OCI-LY1 (cell line): ENCODE results near the gene TIPRL.

ENCODE experiments used
- H2AFZ ChIP-seq: fragments of 200-600 bp; sonication (generic), shearing (Covaris generic); 2 replicates; pipeline ENCODE4 v1.6.0; 2014; ENCODE audit warnings: antibody characterized with exemption, mild to moderate bottlenecking, low read length
- H3F3A ChIP-seq: fragments of 200-600 bp; sonication (generic), shearing (Covaris generic); 2 replicates; pipeline ENCODE4 v1.6.0; 2014; ENCODE audit warnings: mild to moderate bottlenecking, antibody characterized with exemption, low read length, moderate library complexity; ENCODE audit not compliant: insufficient read depth
- H3K27ac ChIP-seq: fragments of 200-600 bp; sonication (generic); 2 replicates; pipeline ENCODE4 v1.5.1; 2014; ENCODE audit warnings: low read length, mixed run types, mild to moderate bottlenecking, low read depth; ENCODE audit not compliant: poor library complexity, severe bottlenecking
- H3K27me3 ChIP-seq: fragments of 200-600 bp; sonication (generic); 2 replicates; pipeline ENCODE4 v1.6.0; 2014; ENCODE audit warnings: antibody characterized with exemption, mild to moderate bottlenecking, low read length, moderate library complexity; ENCODE audit not compliant: insufficient read depth
- H3K36me3 ChIP-seq: fragments of 200-600 bp; sonication (generic); 2 replicates; pipeline ENCODE4 v1.6.1; 2014; ENCODE audit warnings: mild to moderate bottlenecking, antibody characterized with exemption, low read length, moderate library complexity, mixed read lengths; ENCODE audit not compliant: insufficient read depth
- H3K4me1 ChIP-seq: fragments of 200-600 bp; sonication (generic); 2 replicates; pipeline ENCODE4 v1.5.1; 2014; ENCODE audit warnings: mild to moderate bottlenecking, low read length, moderate library complexity; ENCODE audit not compliant: insufficient read depth, severe bottlenecking
- H3K4me2 ChIP-seq: fragments of 200-600 bp; sonication (generic), shearing (Covaris generic); 2 replicates; pipeline ENCODE4 v1.6.1; 2014; ENCODE audit warnings: low read length
- H3K4me3 ChIP-seq: fragments of 200-600 bp; sonication (generic); 2 replicates; pipeline ENCODE4 v1.5.1; 2014; ENCODE audit warnings: low read length, low read depth, mild to moderate bottlenecking, mixed read lengths; ENCODE audit not compliant: poor library complexity, severe bottlenecking
- H3K79me2 ChIP-seq: fragments of 200-600 bp; shearing (Covaris generic); 2 replicates; pipeline ENCODE4 v1.6.1; 2016; ENCODE audit warnings: mixed run types, low read length, mixed read lengths; ENCODE audit not compliant: insufficient read depth
- H3K9ac ChIP-seq: fragments of 200-600 bp; sonication (generic), shearing (Covaris generic); 2 replicates; pipeline ENCODE4 v1.6.1; 2014; ENCODE audit warnings: mild to moderate bottlenecking, low read length, mixed read lengths
- H3K9me2 ChIP-seq: fragments of 200-600 bp; sonication (generic), shearing (Covaris generic); 2 replicates; pipeline ENCODE4 v1.6.1; 2014; ENCODE audit warnings: low read depth, mild to moderate bottlenecking, low read length, mixed read lengths
- H3K9me3 ChIP-seq: fragments of 200-600 bp; shearing (Covaris generic); 2 replicates; pipeline ENCODE4 v1.6.1; 2014; ENCODE audit warnings: low read length, mixed read lengths
- H4K20me1 ChIP-seq: fragments of 200-600 bp; sonication (generic), shearing (Covaris generic); 2 replicates; pipeline ENCODE4 v1.6.0; 2016; ENCODE audit warnings: mild to moderate bottlenecking, low read length; ENCODE audit not compliant: insufficient read depth
- EZH2 ChIP-seq: fragments of 200-600 bp; sonication (generic), shearing (Covaris generic); IDR thresholded peaks from 2 replicates; pipeline ENCODE4 v1.8.0; 2017; ENCODE audit warnings: borderline replicate concordance, mixed run types, mild to moderate bottlenecking, antibody characterized with exemption, low read length, moderate library complexity, mixed read lengths
- TF ChIP-seq, protein P1 (sequence below): fragments of 200-600 bp; sonication (generic), shearing (Covaris generic); IDR thresholded peaks from 2 replicates; pipeline ENCODE4 v1.5.1; 2017; ENCODE audit warnings: mild to moderate bottlenecking, antibody characterized with exemption, low read length, moderate library complexity, mixed read lengths

TIPRL gene

DNA sequence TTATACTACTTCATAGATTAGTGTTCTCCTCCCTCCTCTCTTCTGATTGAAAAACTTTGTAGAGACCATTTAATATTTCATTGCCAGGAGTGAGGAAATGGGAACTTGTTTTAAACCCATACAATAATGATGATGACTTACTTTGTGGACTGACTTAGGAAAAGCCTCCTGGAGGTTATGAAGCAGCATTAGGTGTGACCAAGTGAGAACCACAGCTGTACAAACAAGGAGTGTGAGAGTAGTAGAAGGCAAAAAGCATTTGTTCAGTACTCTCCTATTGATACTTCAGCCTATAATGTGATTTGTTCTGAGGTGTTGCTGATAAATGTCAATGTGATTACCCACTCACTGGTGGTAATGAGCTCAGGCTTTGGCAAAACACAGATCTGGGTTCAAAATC, 8.4 kb downstream of the TIPRL start:
- peaks cover 70% of the 10 kb centered on the region for H3K36me3 ChIP-seq
- TF ChIP-seq EZH2 = no peak
- TF ChIP-seq, protein P1, sequence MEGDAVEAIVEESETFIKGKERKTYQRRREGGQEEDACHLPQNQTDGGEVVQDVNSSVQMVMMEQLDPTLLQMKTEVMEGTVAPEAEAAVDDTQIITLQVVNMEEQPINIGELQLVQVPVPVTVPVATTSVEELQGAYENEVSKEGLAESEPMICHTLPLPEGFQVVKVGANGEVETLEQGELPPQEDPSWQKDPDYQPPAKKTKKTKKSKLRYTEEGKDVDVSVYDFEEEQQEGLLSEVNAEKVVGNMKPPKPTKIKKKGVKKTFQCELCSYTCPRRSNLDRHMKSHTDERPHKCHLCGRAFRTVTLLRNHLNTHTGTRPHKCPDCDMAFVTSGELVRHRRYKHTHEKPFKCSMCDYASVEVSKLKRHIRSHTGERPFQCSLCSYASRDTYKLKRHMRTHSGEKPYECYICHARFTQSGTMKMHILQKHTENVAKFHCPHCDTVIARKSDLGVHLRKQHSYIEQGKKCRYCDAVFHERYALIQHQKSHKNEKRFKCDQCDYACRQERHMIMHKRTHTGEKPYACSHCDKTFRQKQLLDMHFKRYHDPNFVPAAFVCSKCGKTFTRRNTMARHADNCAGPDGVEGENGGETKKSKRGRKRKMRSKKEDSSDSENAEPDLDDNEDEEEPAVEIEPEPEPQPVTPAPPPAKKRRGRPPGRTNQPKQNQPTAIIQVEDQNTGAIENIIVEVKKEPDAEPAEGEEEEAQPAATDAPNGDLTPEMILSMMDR = no peak
- H3K4me3 ChIP-seq = no peak overlapping the region
- H4K20me1 ChIP-seq = no peaks in the 10 kb centered on the region
- no peak overlapping the region for H3K4me2 ChIP-seq
- no peak overlapping the region for H2AFZ ChIP-seq
- no peaks in the 10 kb centered on the region for H3K9me3 ChIP-seq
- no peaks in the 10 kb centered on the region for H3F3A ChIP-seq
- no peaks in the 10 kb centered on the region for H3K4me1 ChIP-seq
- H3K27me3 ChIP-seq = no peaks in the 10 kb centered on the region
- H3K27ac ChIP-seq = no peak overlapping the region
- peaks cover 22% of the 10 kb centered on the region for H3K79me2 ChIP-seq
- H3K9me2 ChIP-seq = no peaks in the 10 kb centered on the region
- no peak overlapping the region for H3K9ac ChIP-seq

DNA sequence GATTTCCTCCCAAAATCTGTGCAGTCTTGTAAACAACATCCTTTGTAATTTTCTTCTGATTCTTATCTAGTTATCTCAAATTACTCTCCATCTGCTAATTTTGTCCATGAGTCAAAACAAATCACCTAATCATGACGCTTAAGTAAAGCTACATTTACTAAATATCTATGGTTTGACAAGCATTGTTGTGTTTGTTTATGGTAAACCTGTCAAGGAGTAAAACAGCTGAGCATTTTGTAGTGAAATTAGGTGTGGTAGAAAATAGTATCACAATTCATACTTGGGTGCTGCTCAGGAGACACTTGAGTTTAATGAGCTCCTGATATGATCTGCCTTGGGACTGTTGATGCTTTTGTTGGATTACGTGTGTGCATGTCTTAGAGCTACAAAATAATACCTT, 11.6 kb downstream of the TIPRL start:
- H3K9me2 ChIP-seq = no peaks in the 10 kb centered on the region
- peaks cover 76% of the 10 kb centered on the region for H3K36me3 ChIP-seq
- TF ChIP-seq EZH2 = no peak
- TF ChIP-seq, protein P1 = no peak
- H2AFZ ChIP-seq = no peak overlapping the region
- H3F3A ChIP-seq = no peaks in the 10 kb centered on the region
- no peaks in the 10 kb centered on the region for H4K20me1 ChIP-seq
- H3K4me3 ChIP-seq = no peak overlapping the region
- H3K4me1 ChIP-seq = no peaks in the 10 kb centered on the region
- no peak overlapping the region for H3K4me2 ChIP-seq
- no peaks in the 10 kb centered on the region for H3K9me3 ChIP-seq
- H3K27me3 ChIP-seq = no peaks in the 10 kb centered on the region
- no peaks in the 10 kb centered on the region for H3K79me2 ChIP-seq
- H3K9ac ChIP-seq = no peak overlapping the region
- H3K27ac ChIP-seq = no peak overlapping the region

DNA sequence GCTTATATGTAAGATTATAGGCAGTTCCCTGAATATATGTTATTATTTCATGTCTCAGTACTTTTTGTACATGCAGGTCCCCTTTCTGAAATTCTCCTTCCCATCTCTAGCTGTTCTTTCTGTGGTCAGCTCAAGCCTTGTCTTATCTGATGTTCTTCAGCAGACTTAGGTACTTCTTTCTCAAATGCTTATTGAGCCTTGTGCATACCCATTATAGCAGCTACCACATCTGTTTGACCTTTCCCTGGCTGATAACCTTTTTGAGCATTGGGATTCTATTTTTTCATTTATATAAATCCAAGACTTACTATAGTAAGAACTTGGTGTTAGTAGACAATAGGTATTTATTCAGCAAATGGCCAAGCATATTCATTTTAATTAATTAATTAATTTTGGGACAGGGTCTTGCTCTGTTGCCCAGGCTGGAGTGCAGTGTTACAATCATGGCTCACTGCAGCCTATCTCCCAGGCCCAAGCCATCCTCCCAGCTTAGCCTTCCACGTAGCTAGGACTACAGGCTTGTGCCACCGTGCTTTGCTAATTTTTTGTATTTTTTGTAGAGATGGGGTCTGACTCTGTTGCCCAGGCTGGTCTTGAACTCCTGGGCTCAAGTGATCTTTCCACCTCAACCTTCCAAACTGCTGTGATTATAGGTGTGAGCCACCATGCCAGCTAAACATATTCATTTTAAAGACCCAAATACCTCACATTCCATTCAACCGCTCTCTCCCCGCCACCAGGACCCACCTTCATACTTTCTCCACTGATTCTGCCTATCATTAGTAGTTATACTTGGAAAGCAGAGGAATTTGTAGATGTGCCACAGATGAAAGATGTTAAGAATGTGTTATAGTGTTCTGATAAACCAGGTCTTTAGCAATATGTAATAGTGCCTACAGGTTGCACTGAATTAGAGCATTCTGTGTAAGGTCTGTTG, 16.7 kb downstream of the TIPRL start:
- H3K9ac ChIP-seq = no peak overlapping the region
- no peak overlapping the region for H3K4me3 ChIP-seq
- no peaks in the 10 kb centered on the region for H3K9me3 ChIP-seq
- no peaks in the 10 kb centered on the region for H3F3A ChIP-seq
- H3K4me2 ChIP-seq = no peak overlapping the region
- peaks cover 69% of the 10 kb centered on the region for H3K36me3 ChIP-seq
- H3K4me1 ChIP-seq = no peaks in the 10 kb centered on the region
- H3K9me2 ChIP-seq = no peaks in the 10 kb centered on the region
- H3K27me3 ChIP-seq = no peaks in the 10 kb centered on the region
- no peak overlapping the region for H2AFZ ChIP-seq
- no peak overlapping the region for H3K27ac ChIP-seq
- TF ChIP-seq EZH2 = no peak
- TF ChIP-seq, protein P1 = no peak
- no peaks in the 10 kb centered on the region for H4K20me1 ChIP-seq
- no peaks in the 10 kb centered on the region for H3K79me2 ChIP-seq
